ENCODE measurements around the gene EMILIN2.
"Not testable (repeated sequence)": the region's sequence is repeated elsewhere in the genome, so short reads cannot be mapped to it uniquely, and the experiment has no call there.

EMILIN2 gene

DNA sequence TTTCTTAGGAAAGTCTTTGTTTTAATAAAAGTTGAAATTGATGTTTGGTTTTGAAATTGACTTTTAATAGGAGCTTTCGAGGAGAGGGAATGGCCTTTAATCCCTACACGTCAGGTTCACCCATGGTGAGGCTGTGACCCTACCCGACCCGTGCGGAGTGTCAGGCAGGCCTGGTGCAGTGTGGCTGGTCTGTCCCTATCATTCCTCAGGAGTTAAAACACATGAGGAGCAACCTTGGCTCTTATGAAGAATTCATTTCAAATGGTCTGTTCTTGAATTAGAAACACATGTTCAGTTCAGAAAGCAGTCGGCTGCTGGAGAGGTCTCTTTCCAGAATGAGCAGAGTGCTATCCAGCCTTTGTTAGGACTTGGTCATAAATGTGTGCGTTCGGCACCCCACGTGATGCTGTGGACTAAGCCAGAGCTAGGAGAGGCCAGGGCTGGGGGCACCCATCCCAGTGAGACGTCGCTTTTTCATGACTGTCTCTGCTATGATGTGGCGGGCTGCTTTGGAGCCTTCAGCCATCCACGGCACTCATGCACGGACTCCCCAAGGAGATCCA, 54.7 kb downstream of the EMILIN2 start:
- DNase-seq = no peak

GRCh38 chr18:2902327-2902726, 55.5 kb downstream of the EMILIN2 start:
- no peak for DNase-seq

- no peak for DNase-seq
Observed at GRCh38 chr18:2903006-2903405, 56.2 kb downstream of the EMILIN2 start.

DNA sequence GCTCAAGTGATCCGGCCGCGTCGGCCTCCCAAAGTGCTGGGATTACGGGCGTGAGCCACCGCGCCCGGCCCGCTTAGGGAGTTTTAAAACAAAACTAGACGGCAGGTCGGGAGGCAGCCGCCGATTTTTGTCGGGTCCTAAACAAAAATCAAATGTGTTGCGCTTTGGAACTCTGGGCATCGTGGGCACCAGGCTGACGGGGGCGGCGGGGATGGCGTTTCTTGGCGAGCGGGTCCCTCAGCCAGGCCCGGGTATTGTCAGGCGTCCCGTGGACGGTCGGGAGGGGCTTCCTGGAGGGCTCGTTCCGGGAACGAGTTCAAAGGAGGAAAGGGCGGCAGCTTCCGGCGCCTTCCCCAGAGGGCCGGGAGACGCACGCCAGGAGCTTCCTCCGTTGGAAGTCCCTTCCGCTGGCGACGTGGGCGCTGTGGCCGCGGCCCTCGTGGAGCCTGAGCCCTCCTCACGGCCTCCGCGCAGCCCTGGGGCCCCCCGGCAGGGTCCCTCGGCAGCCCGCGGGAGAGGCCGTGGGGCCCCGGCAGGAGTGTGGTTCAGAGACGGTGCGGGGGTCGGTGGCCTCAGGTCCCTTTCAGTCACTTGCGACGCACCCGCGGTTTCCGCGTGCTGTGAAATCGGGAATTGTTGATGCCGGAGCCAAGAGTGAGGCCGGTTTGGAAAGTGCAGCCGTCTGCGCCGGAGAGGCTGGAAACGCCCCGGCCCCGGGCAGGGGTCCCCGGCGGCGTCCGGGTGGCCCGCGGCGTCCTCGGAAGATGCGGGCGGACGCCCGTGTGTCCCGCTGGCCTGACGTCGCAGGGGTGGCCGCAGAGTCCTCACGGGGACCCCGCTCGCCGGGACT, 59.3 kb downstream of the EMILIN2 start:
- peak; percentile 46 for DNase-seq

- DNase-seq = peak; percentile 47
Observed at GRCh38 chr18:2906704-2907549, 60.1 kb downstream of the EMILIN2 start.

GRCh38 chr18:2907550-2908135, 60.8 kb downstream of the EMILIN2 start:
- no peak for DNase-seq

GRCh38 chr18:2908166-2908945, 61.5 kb downstream of the EMILIN2 start:
- DNase-seq = no peak

- DNase-seq = no peak
Observed at GRCh38 chr18:2908946-2909335, 62.1 kb downstream of the EMILIN2 start.

DNA sequence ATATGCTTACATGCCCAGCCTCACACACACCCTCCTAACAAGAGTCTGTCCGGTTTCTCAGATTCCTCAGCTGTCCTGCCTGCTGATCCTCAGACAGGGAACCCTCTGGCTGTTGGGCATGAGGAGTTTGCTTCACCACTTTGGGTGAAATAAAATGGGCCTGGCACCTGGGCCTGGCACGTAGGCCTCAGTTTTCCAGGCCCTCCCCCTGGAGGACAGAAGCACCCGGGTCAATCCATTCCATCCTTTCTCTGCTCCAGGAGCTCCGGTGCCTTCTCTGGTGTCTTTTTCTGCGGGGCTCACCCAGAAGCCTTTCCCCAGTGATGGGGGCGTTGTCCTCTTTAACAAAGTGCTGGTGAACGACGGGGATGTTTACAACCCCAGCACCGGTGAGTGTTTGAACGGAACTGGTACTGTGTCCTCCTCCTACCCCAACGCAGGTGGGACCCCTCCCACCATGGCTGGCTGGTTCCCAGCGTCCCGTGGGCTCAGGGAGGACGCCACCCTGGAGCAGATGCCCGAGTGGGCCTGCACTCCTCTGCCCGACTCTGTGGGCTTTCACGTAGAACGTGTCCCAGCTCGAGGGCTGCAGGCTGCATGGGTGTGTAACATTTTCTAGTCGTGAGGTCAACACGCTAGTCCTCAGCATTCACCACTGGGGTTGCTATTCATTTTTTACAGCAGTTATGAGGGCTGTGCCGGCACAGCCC, 62.8 kb downstream of the EMILIN2 start:
- DNase-seq = no peak

- no peak for DNase-seq
Observed at GRCh38 chr18:2910261-2910660, 63.5 kb downstream of the EMILIN2 start.

DNA sequence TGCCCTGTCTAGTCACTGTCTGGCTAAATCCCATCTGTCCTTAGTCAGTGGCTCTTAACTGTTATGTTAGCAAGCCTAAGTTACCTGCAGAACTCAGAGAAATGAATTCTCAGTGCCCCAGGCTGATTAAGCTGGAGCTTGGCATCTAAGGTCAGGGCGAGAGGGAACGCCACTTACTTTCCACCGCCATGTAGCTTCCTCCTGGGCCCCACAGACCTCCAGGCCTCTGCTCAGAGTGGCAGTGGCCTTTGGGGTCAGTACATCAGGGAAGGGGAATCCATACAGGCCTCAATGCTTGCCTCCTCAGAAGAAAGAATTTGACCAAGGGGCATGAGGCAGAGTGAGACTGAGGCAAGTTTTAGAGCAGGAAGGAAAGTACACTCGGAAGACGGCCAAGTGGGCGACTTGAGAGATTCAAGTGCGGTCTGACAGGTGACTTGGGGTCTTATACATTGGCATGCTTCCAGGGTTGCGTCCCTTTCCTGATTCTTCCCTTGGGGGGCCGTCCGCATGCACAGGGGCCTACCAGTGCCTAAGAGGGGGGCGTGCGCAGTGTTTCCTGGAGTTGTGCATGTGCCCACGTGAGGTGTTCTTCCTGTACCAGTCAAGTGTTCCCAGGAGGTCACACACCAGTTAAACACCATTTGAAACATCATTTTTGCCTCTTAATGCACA, 64.1 kb downstream of the EMILIN2 start:
- no peak for DNase-seq

GRCh38 chr18:2911533-2911932, 64.7 kb downstream of the EMILIN2 start:
- DNase-seq = no peak

GRCh38 chr18:2912357-2913299, 65.8 kb downstream of the EMILIN2 start:
- DNase-seq = no peak

DNA sequence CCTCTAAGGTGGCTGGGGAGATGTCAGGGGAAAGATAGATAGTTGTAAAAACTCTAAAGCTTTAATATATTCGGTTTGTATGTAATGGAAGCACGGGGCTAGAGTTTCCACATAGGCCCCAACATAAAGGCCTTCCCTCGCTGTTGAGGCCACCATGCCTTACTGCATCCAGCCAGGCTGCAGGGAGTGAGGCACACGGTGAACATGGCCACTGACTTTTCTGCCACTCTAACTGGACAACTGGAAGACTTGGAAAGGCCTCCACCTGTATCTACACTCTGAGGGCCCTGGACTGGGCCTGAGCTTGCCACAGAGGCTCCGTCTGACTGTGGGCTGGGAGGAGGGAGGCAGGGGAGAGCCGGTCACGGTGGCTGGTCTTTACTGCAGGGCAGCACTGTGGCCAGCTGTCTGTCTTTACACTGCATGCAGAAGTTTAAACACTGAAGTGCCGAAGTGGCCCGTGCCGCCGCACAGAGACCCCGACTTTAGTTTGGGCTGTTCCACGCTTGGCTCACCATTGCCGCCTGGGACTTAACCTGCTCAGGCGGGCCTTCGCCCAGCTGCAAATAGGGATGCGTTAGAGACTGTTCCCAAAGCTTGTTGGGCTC, 66.7 kb downstream of the EMILIN2 start:
- DNase-seq = no peak

DNA sequence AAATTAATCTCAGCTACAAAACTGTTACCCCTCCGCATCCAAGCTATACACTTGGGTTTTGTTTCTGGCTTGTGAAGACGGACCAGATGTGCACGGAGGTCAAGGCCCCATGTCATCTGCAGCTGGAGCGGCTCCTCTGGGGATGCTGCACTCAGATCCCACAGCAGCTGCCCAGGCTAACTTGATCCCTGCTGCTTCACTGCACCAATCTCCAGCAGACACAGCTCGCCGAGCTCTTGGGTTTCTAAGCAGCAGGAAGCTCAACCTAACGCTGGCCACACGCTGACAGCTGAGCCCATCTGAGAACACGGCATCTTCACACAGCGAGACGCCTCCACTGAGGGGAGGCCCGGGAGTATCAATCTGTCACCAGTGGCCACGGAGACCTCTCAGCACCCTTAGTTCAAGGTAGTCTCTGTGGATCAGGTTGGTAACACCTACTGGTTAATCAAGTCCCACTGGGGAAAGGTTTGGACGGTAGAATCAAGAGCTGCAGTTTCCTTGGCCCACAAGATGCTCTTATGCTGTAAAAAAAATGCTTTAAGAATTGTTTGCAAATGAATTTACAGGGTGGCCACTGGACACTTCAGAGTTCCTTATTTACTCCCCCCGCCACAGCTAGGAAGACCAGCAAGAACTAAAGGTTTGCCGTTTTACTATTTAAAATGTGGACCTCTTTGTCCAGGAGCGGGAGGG, 67.5 kb downstream of the EMILIN2 start:
- DNase-seq = no peak

GRCh38 chr18:2914881-2915240, 68.1 kb downstream of the EMILIN2 start:
- DNase-seq = no peak

DNA sequence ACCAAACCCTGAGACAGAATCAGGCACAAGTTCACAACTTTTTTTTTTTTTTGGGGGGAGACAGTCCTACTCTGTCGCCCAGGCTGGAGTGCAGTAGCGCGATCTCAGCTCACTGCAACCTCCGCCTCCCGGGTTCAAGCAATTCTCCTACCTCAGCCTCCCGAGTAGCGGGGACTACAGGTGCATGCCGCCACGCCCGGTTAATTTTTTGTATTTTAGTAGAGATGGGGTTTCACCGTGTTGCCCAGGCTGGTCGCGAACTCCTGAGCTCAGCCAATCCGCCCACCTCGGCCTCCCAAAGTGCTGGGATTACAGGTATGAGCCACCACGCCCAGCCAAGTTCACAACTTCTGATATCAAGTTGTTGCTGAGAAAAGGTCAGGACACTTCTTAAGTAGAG, 68.7 kb downstream of the EMILIN2 start:
- DNase-seq = not testable (repeated sequence)

DNA sequence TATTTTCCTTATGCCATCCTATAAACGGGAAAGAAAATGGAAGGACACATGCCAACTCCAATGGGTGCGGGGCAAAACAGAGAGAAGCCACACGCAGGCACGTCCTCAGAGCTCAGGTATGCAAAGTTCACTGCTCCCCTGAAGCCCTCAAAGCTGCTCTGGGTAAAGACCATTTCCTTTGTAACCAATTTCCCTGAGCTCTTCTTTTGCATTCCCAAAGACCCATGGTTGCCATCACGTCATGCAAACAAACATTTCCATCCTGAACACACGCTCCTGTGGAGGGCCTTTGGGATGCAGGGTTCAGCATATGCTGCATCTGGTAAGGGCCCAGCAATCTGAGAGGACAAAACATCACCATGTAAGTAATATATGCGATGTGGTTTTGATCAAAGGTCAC, 69.4 kb downstream of the EMILIN2 start:
- no peak for DNase-seq
